ENCODE data around the gene OXSR1.

The OXSR1 gene

DNA sequence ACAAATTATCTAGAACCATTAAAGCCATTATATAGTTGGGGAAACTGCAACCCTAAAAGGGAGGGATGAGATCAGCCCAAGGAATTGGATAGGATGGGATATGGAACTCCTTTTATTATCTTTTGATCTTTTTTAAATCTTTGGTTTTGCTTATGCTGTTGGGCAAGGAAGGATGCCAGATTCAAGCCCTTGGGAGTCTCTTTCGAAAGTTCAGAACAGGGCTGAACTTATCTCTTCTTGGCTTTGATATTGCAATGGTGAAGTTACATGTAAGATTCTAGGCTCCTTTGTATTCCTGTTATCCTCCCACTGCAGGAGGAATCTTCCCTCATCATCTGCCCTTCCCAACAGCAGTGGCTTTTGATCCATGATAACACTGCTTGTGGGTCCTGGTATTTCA, 90.3 kb downstream of the OXSR1 start:
- TF ChIP-seq TAF1 (IDR thresholded peaks at IDR 0.05; ENCODE audit: low read depth, low read length): no peak
- no peak for TF ChIP-seq POU2F2 (IDR thresholded peaks at IDR 0.05; ENCODE audit: low read depth, low read length)
- TF ChIP-seq POLR2A (IDR thresholded peaks at IDR 0.05; ENCODE audit: low read depth, low read length): no peak
- no peak for DNase-seq (ENCODE audit: insufficient read length, low spot score)
- no peak for FAIRE-seq

DNA sequence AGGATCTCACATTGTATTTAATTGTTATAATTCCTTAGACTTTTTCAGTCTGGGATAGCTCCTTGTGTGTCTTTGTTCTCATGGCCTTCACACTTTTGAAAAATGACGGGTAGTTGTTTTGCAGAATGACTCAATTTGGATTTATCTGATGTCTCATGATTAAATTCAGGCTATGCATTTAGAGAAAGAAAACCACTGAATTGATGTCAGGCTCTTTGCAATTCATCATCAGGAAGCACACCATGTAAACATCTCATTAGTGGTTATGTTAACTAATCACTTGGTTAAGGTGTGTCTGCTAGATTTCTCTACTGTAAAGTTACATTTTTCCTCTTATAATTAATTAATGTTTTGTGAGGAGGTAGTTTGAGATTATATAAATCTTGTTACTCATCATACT, 92.2 kb downstream of the OXSR1 start:
- DNase-seq (ENCODE audit: insufficient read length, low spot score) (no peak), FAIRE-seq (no peak)
- TF ChIP-seq TAF1 (IDR thresholded peaks at IDR 0.05; ENCODE audit: low read depth, low read length) (no peak), POU2F2 (IDR thresholded peaks at IDR 0.05; ENCODE audit: low read depth, low read length) (no peak), SPI1 (IDR thresholded peaks at IDR 0.05; ENCODE audit: low read depth, low read length) (no peak), POLR2A (IDR thresholded peaks at IDR 0.05; ENCODE audit: low read depth, low read length) (no peak), PAX5 (IDR thresholded peaks at IDR 0.05; ENCODE audit: insufficient read depth, low read length, severe bottlenecking) (no peak), POLR2AphosphoS5 (IDR thresholded peaks at IDR 0.05; ENCODE audit: low read depth, low read length) (no peak)

DNA sequence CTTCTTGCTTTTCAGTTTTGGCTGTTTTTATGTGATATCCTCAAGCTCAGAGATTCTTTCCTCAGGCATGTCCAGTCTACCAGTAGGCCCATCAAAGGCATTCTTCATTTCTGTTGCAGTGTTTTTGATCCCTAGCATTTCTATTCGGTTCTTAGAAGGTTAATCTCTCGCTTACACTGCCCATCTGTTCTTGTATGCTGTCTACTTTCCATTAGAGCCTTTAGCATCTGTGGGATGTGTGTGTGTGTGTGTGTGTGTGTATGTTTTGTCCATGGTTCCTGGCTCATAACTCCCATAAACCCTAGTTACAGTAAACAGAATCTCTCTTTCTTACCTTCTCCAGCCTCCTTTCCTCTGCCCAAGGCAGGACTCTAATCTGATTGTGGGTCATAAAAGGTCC, 95.1 kb downstream of the OXSR1 start:
- DNase-seq (ENCODE audit: insufficient read length, low spot score) (no peak), FAIRE-seq (no peak)
- TF ChIP-seq POLR2AphosphoS5 (IDR thresholded peaks at IDR 0.05; ENCODE audit: low read depth, low read length): no peak
- no peak for TF ChIP-seq TAF1 (IDR thresholded peaks at IDR 0.05; ENCODE audit: low read depth, low read length)
- TF ChIP-seq PAX5 (IDR thresholded peaks at IDR 0.05; ENCODE audit: insufficient read depth, low read length, severe bottlenecking): no peak
- no peak for TF ChIP-seq POU2F2 (IDR thresholded peaks at IDR 0.05; ENCODE audit: low read depth, low read length)
- TF ChIP-seq POLR2A (IDR thresholded peaks at IDR 0.05; ENCODE audit: low read depth, low read length): no peak
- no peak for TF ChIP-seq SPI1 (IDR thresholded peaks at IDR 0.05; ENCODE audit: low read depth, low read length)

DNA sequence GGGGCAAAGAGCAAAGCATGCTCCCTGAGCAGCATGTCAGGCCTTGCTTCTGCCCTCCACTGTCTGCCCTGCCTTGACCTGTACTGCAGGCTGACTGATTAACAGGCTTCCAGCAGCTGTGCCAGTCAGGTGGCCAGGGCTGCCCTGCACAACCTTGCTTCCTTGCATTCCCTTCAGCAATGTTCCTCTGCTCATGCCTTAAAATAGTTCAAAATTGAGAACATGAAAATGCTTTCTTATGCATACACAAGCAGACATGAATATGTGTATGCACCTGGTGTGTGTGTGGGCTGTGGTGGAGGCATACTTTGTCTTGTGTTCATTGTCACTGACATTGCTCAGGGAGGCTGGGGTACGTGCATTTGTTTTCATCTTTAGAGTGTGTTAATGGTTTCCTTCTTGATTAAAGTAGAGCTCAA, 99.0 kb downstream of the OXSR1 start:
- FAIRE-seq: no peak
- no peak for DNase-seq (ENCODE audit: insufficient read length, low spot score)
- TF ChIP-seq SPI1 (IDR thresholded peaks at IDR 0.05; ENCODE audit: low read depth, low read length): no peak
- TF ChIP-seq POLR2A (IDR thresholded peaks at IDR 0.05; ENCODE audit: low read depth, low read length): no peak
- no peak for TF ChIP-seq TAF1 (IDR thresholded peaks at IDR 0.05; ENCODE audit: low read depth, low read length)
- TF ChIP-seq PAX5 (IDR thresholded peaks at IDR 0.05; ENCODE audit: insufficient read depth, low read length, severe bottlenecking): no peak
- TF ChIP-seq POLR2AphosphoS5 (IDR thresholded peaks at IDR 0.05; ENCODE audit: low read depth, low read length): no peak

DNA sequence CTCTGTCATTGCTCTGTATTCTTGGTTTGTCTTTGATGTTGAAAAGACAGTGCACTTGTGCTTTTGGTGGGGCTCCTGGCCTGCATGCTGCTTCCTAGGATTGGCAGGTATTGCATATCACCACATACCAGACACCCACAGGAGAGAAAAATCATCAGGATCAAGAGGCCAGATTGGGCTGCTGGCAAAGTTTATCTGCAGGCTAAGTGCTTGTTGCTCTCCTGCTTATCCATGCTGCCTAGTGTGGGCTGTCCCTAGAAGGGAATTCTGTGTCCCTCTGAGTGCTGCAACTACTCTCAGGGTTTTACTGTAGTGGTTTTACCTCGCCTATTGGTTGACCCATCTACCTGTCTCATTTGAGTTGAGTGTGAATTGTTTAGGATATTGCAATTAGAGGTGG, 99.4 kb downstream of the OXSR1 start:
- FAIRE-seq: no peak
- no peak for DNase-seq (ENCODE audit: insufficient read length, low spot score)

DNA sequence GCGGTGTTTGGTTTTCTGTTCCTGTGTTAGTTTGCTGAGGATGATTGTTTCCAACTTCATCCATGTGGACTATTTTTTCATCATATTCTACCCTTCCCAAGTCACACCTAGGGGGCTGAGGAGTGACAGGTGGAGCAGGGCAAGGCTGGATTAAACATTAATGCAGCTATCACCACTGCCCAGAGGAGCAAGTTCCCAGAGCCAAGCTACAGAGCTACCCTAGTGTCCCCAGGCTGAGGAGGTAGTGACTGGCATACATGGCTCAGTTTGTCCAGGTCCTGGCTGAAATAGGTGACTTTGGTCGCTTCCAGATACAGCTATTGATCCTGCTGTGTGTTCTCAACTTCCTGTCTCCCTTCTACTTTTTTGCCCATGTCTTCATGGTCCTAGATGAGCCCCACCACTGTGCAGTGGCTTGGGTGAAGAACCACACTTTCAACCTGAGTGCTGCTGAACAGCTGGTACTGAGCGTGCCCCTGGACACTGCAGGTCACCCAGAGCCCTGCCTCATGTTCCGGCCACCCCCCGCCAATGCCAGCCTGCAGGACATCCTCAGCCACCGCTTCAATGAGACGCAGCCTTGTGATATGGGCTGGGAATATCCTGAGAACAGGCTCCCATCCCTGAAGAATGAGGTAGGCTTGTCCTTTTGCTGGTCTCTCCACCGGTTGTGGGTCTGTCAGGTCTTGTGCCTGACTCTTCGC, 100.4 kb downstream of the OXSR1 start, which contains the start of gene SLC22A13:
TSS of gene SLC22A13 (plus strand) at position 209 of the 704 bp plus-strand sequence. CDS start at position 258, 49 bp downstream.
- no peak for TF ChIP-seq PAX5 (IDR thresholded peaks at IDR 0.05; ENCODE audit: insufficient read depth, low read length, severe bottlenecking)
- TF ChIP-seq SPI1 (IDR thresholded peaks at IDR 0.05; ENCODE audit: low read depth, low read length): no peak
- TF ChIP-seq POLR2AphosphoS5 (IDR thresholded peaks at IDR 0.05; ENCODE audit: low read depth, low read length): no peak
- TF ChIP-seq TAF1 (IDR thresholded peaks at IDR 0.05; ENCODE audit: low read depth, low read length): no peak
- no peak for TF ChIP-seq POLR2A (IDR thresholded peaks at IDR 0.05; ENCODE audit: low read depth, low read length)
- no peak for TF ChIP-seq POU2F2 (IDR thresholded peaks at IDR 0.05; ENCODE audit: low read depth, low read length)
- FAIRE-seq: no peak
- no peak for DNase-seq (ENCODE audit: insufficient read length, low spot score)

More for the DNA sequence above, 99.4 kb downstream of the OXSR1 start:
- TF ChIP-seq PAX5 (IDR thresholded peaks at IDR 0.05; ENCODE audit: insufficient read depth, low read length, severe bottlenecking): no peak
- TF ChIP-seq POLR2AphosphoS5 (IDR thresholded peaks at IDR 0.05; ENCODE audit: low read depth, low read length): no peak
- no peak for TF ChIP-seq POU2F2 (IDR thresholded peaks at IDR 0.05; ENCODE audit: low read depth, low read length)
- TF ChIP-seq SPI1 (IDR thresholded peaks at IDR 0.05; ENCODE audit: low read depth, low read length): no peak
- no peak for TF ChIP-seq TAF1 (IDR thresholded peaks at IDR 0.05; ENCODE audit: low read depth, low read length)
- no peak for TF ChIP-seq POLR2A (IDR thresholded peaks at IDR 0.05; ENCODE audit: low read depth, low read length)

DNA sequence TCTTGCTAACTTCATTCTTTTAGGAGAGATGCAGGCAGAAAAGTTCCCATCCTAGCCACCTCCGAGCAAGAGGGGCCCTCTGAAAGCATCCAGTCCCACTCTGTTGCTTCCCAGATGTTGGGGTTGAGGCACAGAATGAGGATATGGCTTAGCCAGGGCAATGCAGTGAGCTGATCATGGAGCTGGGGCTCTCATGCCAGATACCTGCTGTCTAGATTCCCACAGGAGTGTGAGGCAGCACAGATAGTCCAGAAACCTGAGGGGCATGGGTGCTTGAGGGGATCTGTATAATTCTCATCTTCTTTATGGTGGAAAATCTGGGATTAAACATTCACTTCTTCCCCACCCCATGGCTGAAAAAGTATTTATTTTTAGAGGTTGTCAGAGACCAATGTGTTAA, 101.5 kb downstream of the OXSR1 start:
- TF ChIP-seq TAF1 (IDR thresholded peaks at IDR 0.05; ENCODE audit: low read depth, low read length) (no peak), POLR2AphosphoS5 (IDR thresholded peaks at IDR 0.05; ENCODE audit: low read depth, low read length) (no peak), POU2F2 (IDR thresholded peaks at IDR 0.05; ENCODE audit: low read depth, low read length) (no peak), SPI1 (IDR thresholded peaks at IDR 0.05; ENCODE audit: low read depth, low read length) (no peak), PAX5 (IDR thresholded peaks at IDR 0.05; ENCODE audit: insufficient read depth, low read length, severe bottlenecking) (no peak), POLR2A (IDR thresholded peaks at IDR 0.05; ENCODE audit: low read depth, low read length) (no peak)
- DNase-seq (ENCODE audit: insufficient read length, low spot score): no peak
- FAIRE-seq: no peak

DNA sequence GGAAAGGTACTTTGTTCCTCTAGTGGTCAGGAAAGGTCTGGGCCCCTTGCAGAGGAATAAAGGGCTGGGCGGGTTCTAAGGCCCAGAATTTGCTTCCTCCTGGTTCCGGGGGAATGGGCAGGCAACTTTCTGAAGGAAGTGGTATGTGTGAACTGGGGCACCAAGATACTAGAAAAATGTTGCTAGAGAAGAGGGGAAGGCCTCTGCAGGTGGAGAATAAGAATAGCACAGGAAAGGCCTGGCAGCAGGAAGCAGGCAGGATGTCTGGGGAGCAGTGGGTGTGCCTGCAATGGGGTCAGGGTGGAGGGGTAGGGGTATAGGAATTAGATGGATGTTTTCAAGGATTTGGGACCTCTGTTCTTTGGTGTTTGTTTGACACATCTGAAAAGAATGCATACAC, 102.3 kb downstream of the OXSR1 start:
- TF ChIP-seq POLR2A (IDR thresholded peaks at IDR 0.05; ENCODE audit: low read depth, low read length) (no peak), TAF1 (IDR thresholded peaks at IDR 0.05; ENCODE audit: low read depth, low read length) (no peak)
- DNase-seq (ENCODE audit: insufficient read length, low spot score) (no peak), FAIRE-seq (peak; percentile 13)

DNA sequence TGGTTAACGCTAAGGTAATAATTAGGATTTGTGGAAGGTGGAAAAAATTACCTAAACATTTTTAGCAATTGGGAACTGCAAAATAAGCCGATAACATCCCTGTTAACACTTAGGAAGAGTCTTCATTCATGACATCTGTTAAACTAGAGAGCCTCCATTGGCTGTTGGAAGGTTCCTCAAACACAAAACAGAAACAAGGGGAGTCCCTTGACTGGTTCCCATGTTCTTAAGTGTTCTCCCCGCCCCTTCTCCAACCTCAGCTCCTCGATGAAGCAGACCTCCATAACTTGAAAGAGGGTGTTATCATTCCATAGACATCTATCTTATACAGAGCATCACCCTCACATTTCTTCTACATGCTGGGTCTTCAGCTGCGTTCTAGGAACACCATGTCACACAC, 102.8 kb downstream of the OXSR1 start:
- FAIRE-seq: no peak
- TF ChIP-seq SPI1 (IDR thresholded peaks at IDR 0.05; ENCODE audit: low read depth, low read length) (no peak), PAX5 (IDR thresholded peaks at IDR 0.05; ENCODE audit: insufficient read depth, low read length, severe bottlenecking) (no peak), POLR2AphosphoS5 (IDR thresholded peaks at IDR 0.05; ENCODE audit: low read depth, low read length) (no peak), TAF1 (IDR thresholded peaks at IDR 0.05; ENCODE audit: low read depth, low read length) (no peak), POLR2A (IDR thresholded peaks at IDR 0.05; ENCODE audit: low read depth, low read length) (no peak), POU2F2 (IDR thresholded peaks at IDR 0.05; ENCODE audit: low read depth, low read length) (no peak)
- no peak for DNase-seq (ENCODE audit: insufficient read length, low spot score)

DNA sequence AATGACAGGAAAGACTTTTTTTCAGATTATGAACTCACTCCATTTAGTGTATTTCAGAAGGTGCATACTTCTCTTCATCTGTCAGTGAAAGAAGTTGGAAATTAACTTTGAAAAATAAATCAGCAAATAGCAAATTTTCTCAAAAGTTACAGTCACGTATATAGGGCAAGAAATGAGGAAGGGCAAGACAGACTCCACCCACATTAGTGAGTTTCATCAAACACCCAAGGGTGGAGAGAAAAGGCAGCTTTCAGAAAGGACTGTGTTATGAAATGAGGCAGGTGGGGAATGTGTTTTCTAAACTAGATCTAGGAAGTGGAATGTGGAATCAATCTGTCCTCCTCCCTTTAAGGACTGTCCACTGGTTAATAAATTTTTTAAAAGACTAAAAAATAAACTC, 103.2 kb downstream of the OXSR1 start:
- no peak for TF ChIP-seq PAX5 (IDR thresholded peaks at IDR 0.05; ENCODE audit: insufficient read depth, low read length, severe bottlenecking)
- peak; percentile 79 for TF ChIP-seq SPI1 (IDR thresholded peaks at IDR 0.05; ENCODE audit: low read depth, low read length)
- FAIRE-seq (no peak), DNase-seq (ENCODE audit: insufficient read length, low spot score) (no peak)

Data from GM12891 (cell line).